ENCODE measurements around the gene IGFALS. TPM values are rescaled to one million over a fixed set of nuclear protein-coding genes. Genes with fewer than 3 reads are reported as not detected.

IGFALS gene
- total RNA-seq, 1 donor from 2014 or later, result not detected

GRCh38 chr16:1781758-1782407, 11.6 kb downstream of the IGFALS start:
- Mint-ChIP-seq H3K9me3 (no peaks in the 10 kb centered on the region), H3K4me1 (ENCODE audit: low read depth) (no peaks in the 10 kb centered on the region), H3K4me3 (peak overlapping the region; percentile 85), H3K27ac (peak overlapping the region; percentile 40), H3K27me3 (ENCODE audit: insufficient read depth) (no peaks in the 10 kb centered on the region), H3K36me3 (ENCODE audit: low read depth) (peaks cover 3% of the 10 kb centered on the region)
- no peak for DNase-seq (ENCODE audit: low spot score)
- intact Hi-C loops (cut with micrococcal nuclease), result loop anchor here (1.0 to 10.0 kb wide), 10 partner anchors 9 to 753 kb away; partner anchors contain the start of genes CEMP1, E4F1, FAHD1 and MAPK8IP3

- H3K4me3 Mint-ChIP-seq, result peak overlapping the region; percentile 85
- H3K27me3 Mint-ChIP-seq (ENCODE audit: insufficient read depth), result no peaks in the 10 kb centered on the region
- H3K36me3 Mint-ChIP-seq (ENCODE audit: low read depth), result peaks cover 3% of the 10 kb centered on the region
- no peaks in the 10 kb centered on the region for H3K9me3 Mint-ChIP-seq
- DNase-seq (ENCODE audit: low spot score), result no peak
- no peaks in the 10 kb centered on the region for H3K4me1 Mint-ChIP-seq (ENCODE audit: low read depth)
- intact Hi-C loops (cut with micrococcal nuclease), result loop anchor here (5.0 to 10.0 kb wide), 2 partner anchors 146 to 754 kb away; partner anchors contain the start of genes CEMP1 and PDPK1
- H3K27ac Mint-ChIP-seq, result peak overlapping the region; percentile 40
Observed at GRCh38 chr16:1781254-1781653, 12.3 kb downstream of the IGFALS start.

GRCh38 chr16:1780677-1781072, 12.8 kb downstream of the IGFALS start:
- DNase-seq (ENCODE audit: low spot score), result no peak

GRCh38 chr16:1779741-1780676, 13.5 kb downstream of the IGFALS start:
- Mint-ChIP-seq H3K4me1 (ENCODE audit: low read depth) (no peaks in the 10 kb centered on the region), H3K27ac (no peak overlapping the region), H3K4me3 (peak overlapping the region; percentile 85), H3K9me3 (no peaks in the 10 kb centered on the region), H3K27me3 (ENCODE audit: insufficient read depth) (no peaks in the 10 kb centered on the region), H3K36me3 (ENCODE audit: low read depth) (peaks cover 3% of the 10 kb centered on the region)
- intact Hi-C loops (cut with micrococcal nuclease), result loop anchor here (5.0 to 10.0 kb wide), 2 partner anchors 147 to 755 kb away; partner anchors contain the start of genes CEMP1 and PDPK1
- DNase-seq (ENCODE audit: low spot score), result no peak

More at GRCh38 chr16:1780677-1781072, 12.8 kb downstream of the IGFALS start:
- intact Hi-C loops (cut with micrococcal nuclease), result loop anchor here (5.0 to 10.0 kb wide), 2 partner anchors 147 to 754 kb away; partner anchors contain the start of genes CEMP1 and PDPK1
- H3K27ac Mint-ChIP-seq, result no peak overlapping the region
- no peaks in the 10 kb centered on the region for H3K4me1 Mint-ChIP-seq (ENCODE audit: low read depth)
- peak overlapping the region; percentile 85 for H3K4me3 Mint-ChIP-seq
- H3K36me3 Mint-ChIP-seq (ENCODE audit: low read depth), result peaks cover 3% of the 10 kb centered on the region
- no peaks in the 10 kb centered on the region for H3K9me3 Mint-ChIP-seq
- H3K27me3 Mint-ChIP-seq (ENCODE audit: insufficient read depth), result no peaks in the 10 kb centered on the region

GRCh38 chr16:1779234-1779701, 14.2 kb downstream of the IGFALS start:
- H3K9me3 Mint-ChIP-seq, result no peaks in the 10 kb centered on the region
- no peaks in the 10 kb centered on the region for H3K27me3 Mint-ChIP-seq (ENCODE audit: insufficient read depth)
- H3K36me3 Mint-ChIP-seq (ENCODE audit: low read depth), result peaks cover 3% of the 10 kb centered on the region
- no peak overlapping the region for H3K4me3 Mint-ChIP-seq
- no peak for DNase-seq (ENCODE audit: low spot score)
- H3K4me1 Mint-ChIP-seq (ENCODE audit: low read depth), result no peaks in the 10 kb centered on the region
- H3K27ac Mint-ChIP-seq, result no peak overlapping the region
- intact Hi-C loops (cut with micrococcal nuclease), result no loop called here

- intact Hi-C loops (cut with micrococcal nuclease), result no loop called here
- no peaks in the 10 kb centered on the region for H3K27me3 Mint-ChIP-seq (ENCODE audit: insufficient read depth)
- no peaks in the 10 kb centered on the region for H3K9me3 Mint-ChIP-seq
- no peaks in the 10 kb centered on the region for H3K4me1 Mint-ChIP-seq (ENCODE audit: low read depth)
- H3K36me3 Mint-ChIP-seq (ENCODE audit: low read depth), result peaks cover 3% of the 10 kb centered on the region
- no peak overlapping the region for H3K27ac Mint-ChIP-seq
- DNase-seq (ENCODE audit: low spot score), result no peak
- no peak overlapping the region for H3K4me3 Mint-ChIP-seq
Observed at GRCh38 chr16:1778200-1779179, 15.0 kb downstream of the IGFALS start.

- H3K36me3 Mint-ChIP-seq (ENCODE audit: low read depth), result no peaks in the 10 kb centered on the region
- H3K27ac Mint-ChIP-seq, result no peak overlapping the region
- intact Hi-C loops (cut with micrococcal nuclease), result no loop called here
Observed at GRCh38 chr16:1777375-1778199, 15.9 kb downstream of the IGFALS start.

GRCh38 chr16:1776991-1777374, 16.5 kb downstream of the IGFALS start:
- peaks cover 6% of the 10 kb centered on the region for H3K36me3 Mint-ChIP-seq (ENCODE audit: low read depth)
- intact Hi-C loops (cut with micrococcal nuclease), result no loop called here
- no peak for DNase-seq (ENCODE audit: low spot score)
- H3K27me3 Mint-ChIP-seq (ENCODE audit: insufficient read depth), result no peaks in the 10 kb centered on the region
- H3K9me3 Mint-ChIP-seq, result no peaks in the 10 kb centered on the region
- no peak overlapping the region for H3K4me3 Mint-ChIP-seq
- H3K4me1 Mint-ChIP-seq (ENCODE audit: low read depth), result peaks cover 4% of the 10 kb centered on the region
- H3K27ac Mint-ChIP-seq, result no peak overlapping the region

More at GRCh38 chr16:1777375-1778199, 15.9 kb downstream of the IGFALS start:
- Mint-ChIP-seq H3K9me3 (no peaks in the 10 kb centered on the region), H3K4me3 (no peak overlapping the region), H3K4me1 (ENCODE audit: low read depth) (no peaks in the 10 kb centered on the region), H3K27me3 (ENCODE audit: insufficient read depth) (no peaks in the 10 kb centered on the region)
- no peak for DNase-seq (ENCODE audit: low spot score)

GRCh38 chr16:1776672-1776955, 16.9 kb downstream of the IGFALS start:
- DNase-seq (ENCODE audit: low spot score), result no peak
- Mint-ChIP-seq H3K36me3 (ENCODE audit: low read depth) (peaks cover 9% of the 10 kb centered on the region), H3K9me3 (no peaks in the 10 kb centered on the region), H3K4me3 (no peak overlapping the region), H3K27me3 (ENCODE audit: insufficient read depth) (no peaks in the 10 kb centered on the region), H3K4me1 (ENCODE audit: low read depth) (peaks cover 8% of the 10 kb centered on the region), H3K27ac (no peak overlapping the region)
- intact Hi-C loops (cut with micrococcal nuclease), result no loop called here

GRCh38 chr16:1775846-1776671, 17.4 kb downstream of the IGFALS start:
- Mint-ChIP-seq H3K27me3 (ENCODE audit: insufficient read depth) (no peaks in the 10 kb centered on the region), H3K4me3 (no peak overlapping the region), H3K9me3 (no peaks in the 10 kb centered on the region), H3K27ac (no peak overlapping the region), H3K36me3 (ENCODE audit: low read depth) (peaks cover 9% of the 10 kb centered on the region), H3K4me1 (ENCODE audit: low read depth) (peaks cover 8% of the 10 kb centered on the region)
- intact Hi-C loops (cut with micrococcal nuclease), result no loop called here
- no peak for DNase-seq (ENCODE audit: low spot score)
